ENCODE measurements around the gene CAMK1D.

- TF ChIP-seq GATA2 (IDR thresholded peaks at IDR 0.05; ENCODE audit: low read depth, low read length) = no peak
- TF ChIP-seq GATA3 (IDR thresholded peaks at IDR 0.05; ENCODE audit: low read depth, low read length) = no peak
Observed at GRCh38 chr10:12566161-12567115, 217.1 kb downstream of the CAMK1D start.
